Prostate gland (tissue), 2 donors: ENCODE results near the gene SWAP70. TPM values are rescaled to one million over a fixed set of nuclear protein-coding genes. Genes with fewer than 3 reads are reported as not detected.

ENCODE experiments used
- total RNA-seq, 2 donors: library from RNA; depleted of rRNA; stranded (reverse); fragments of >200 nt; gene quantifications; one replicate each; pipeline ENCODE4 v1.1.0, GENCODE V29; 2016

SWAP70 gene
- total RNA-seq, 2 donors from 2014 or later = 20.8 to 25.2 TPM

Other genes with a start within 250 kb of the SWAP70 start
- gene ZNF143, start 203.1 kb upstream of the SWAP70 start, total RNA-seq = 10 to 100 TPM; 15.5 to 41.1 TPM
- gene WEE1, start 90.4 kb upstream of the SWAP70 start, total RNA-seq = 10 to 100 TPM; 31.0 to 33.1 TPM